Measurements from ENCODE around the gene KDM4E. TPM values are rescaled to one million over a fixed set of nuclear protein-coding genes. Genes with fewer than 3 reads are reported as not detected.
A peak's percentile ranks its signal among the peaks of the same experiment; 100 is the strongest.

KDM4E gene
- total and polyA plus RNA-seq, 9 of the 15 experiments (the other 6 are each of a cell fraction or from before 2014, with no cell fraction given) = 0.04 TPM; not detected in 8

DNA sequence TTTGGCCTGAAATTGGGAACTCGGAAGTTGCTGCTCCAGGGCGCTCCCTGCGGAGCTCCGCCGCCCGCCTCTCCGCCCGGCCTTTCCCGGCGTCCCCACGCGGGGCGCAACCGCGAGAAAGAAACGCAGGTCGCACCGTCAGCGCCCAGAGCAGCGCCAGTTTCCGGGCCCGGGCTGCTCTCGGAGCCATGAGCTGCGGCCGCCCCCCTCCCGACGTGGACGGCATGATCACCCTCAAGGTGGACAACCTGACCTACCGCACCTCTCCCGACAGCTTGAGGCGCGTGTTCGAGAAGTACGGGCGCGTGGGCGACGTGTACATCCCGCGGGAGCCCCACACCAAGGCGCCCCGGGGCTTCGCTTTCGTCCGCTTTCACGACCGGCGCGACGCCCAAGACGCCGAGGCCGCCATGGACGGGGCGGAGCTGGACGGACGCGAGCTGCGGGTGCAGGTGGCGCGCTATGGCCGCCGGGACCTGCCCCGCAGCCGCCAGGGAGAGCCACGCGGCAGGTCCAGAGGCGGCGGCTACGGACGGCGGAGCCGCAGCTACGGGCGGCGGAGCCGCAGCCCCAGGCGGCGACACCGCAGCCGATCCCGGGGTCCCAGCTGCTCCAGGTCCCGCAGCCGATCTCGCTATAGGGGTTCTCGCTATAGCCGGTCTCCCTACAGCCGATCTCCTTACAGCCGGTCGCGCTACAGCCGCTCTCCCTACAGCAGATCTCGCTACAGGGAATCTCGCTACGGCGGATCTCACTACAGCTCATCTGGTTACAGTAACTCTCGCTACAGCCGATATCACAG is 42.2 kb downstream of the KDM4E start (continued):
- TF ChIP-seq, protein P1, sequence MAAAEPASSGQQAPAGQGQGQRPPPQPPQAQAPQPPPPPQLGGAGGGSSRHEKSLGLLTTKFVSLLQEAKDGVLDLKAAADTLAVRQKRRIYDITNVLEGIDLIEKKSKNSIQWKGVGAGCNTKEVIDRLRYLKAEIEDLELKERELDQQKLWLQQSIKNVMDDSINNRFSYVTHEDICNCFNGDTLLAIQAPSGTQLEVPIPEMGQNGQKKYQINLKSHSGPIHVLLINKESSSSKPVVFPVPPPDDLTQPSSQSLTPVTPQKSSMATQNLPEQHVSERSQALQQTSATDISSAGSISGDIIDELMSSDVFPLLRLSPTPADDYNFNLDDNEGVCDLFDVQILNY (CRISPR knock-in tag; IDR thresholded peaks at IDR 0.05) = peak; percentile 47; the same call in 1 of the 2 replicates
- TF ChIP-seq CBFB (CRISPR knock-in tag; IDR thresholded peaks at IDR 0.05) (peak; percentile 55; the same call in 1 of the 2 replicates), POLR2A (conservative IDR thresholded peaks at IDR 0.05) (peak; percentile 87), ZNF24 (IDR thresholded peaks at IDR 0.05) (peak; percentile 53; the same call in 1 of the 2 replicates), PHF21A (IDR thresholded peaks at IDR 0.05; ENCODE audit: borderline replicate concordance, low read depth) (0 out of 2 replicates have a peak, but pooled peaks have one; percentile 14), POLR2B (IDR thresholded peaks at IDR 0.05; ENCODE audit: low read depth, partially characterized antibody) (peak; percentile 76), E2F4 (CRISPR knock-in tag; IDR thresholded peaks at IDR 0.05; ENCODE audit: low read depth) (peak; percentile 68; the same call in 1 of the 2 replicates), KDM5B (IDR thresholded peaks at IDR 0.05; ENCODE audit: insufficient replicate concordance, low read depth, low read length) (peak; percentile 76), BCOR (IDR thresholded peaks at IDR 0.05) (0 out of 2 replicates have a peak, but pooled peaks have one; percentile 7), ZNF395 (CRISPR knock-in tag; IDR thresholded peaks at IDR 0.05) (0 out of 2 replicates have a peak, but pooled peaks have one; percentile 38), MAFK (IDR thresholded peaks at IDR 0.05; ENCODE audit: low read length) (no peak), ZBTB34 (CRISPR knock-in tag; IDR thresholded peaks at IDR 0.05) (0 out of 2 replicates have a peak, but pooled peaks have one; percentile 13), ZNF212 (CRISPR knock-in tag; IDR thresholded peaks at IDR 0.05) (0 out of 2 replicates have a peak, but pooled peaks have one; percentile 50), CREB3L1 (IDR thresholded peaks at IDR 0.05; ENCODE audit: borderline replicate concordance, low read depth) (peak; percentile 82; the same call in 1 of the 2 replicates), MBD2 (IDR thresholded peaks at IDR 0.05; ENCODE audit: borderline replicate concordance, low read depth) (peak; percentile 44; the same call in 1 of the 2 replicates), TAF9B (IDR thresholded peaks at IDR 0.05; ENCODE audit: partially characterized antibody) (peak; percentile 76), GABPB1 (CRISPR knock-in tag; IDR thresholded peaks at IDR 0.05) (peak; percentile 69), CCAR2 (IDR thresholded peaks at IDR 0.05; ENCODE audit: low read depth, low read length) (no peak)
- TF ChIP-seq, protein P2, sequence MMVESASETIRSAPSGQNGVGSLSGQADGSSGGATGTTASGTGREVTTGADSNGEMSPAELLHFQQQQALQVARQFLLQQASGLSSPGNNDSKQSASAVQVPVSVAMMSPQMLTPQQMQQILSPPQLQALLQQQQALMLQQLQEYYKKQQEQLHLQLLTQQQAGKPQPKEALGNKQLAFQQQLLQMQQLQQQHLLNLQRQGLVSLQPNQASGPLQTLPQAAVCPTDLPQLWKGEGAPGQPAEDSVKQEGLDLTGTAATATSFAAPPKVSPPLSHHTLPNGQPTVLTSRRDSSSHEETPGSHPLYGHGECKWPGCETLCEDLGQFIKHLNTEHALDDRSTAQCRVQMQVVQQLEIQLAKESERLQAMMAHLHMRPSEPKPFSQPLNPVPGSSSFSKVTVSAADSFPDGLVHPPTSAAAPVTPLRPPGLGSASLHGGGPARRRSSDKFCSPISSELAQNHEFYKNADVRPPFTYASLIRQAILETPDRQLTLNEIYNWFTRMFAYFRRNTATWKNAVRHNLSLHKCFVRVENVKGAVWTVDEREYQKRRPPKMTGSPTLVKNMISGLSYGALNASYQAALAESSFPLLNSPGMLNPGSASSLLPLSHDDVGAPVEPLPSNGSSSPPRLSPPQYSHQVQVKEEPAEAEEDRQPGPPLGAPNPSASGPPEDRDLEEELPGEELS (CRISPR knock-in tag; IDR thresholded peaks at IDR 0.05; ENCODE audit: borderline replicate concordance) = 0 out of 2 replicates have a peak, but pooled peaks have one; percentile 56

All from K562 (cell line).